Mucosa of descending colon (tissue), 3 donors: ENCODE measurements around the gene PRSS23. TPM values are rescaled to one million over a fixed set of nuclear protein-coding genes. Genes with fewer than 3 reads are reported as not detected.
"Not testable (repeated sequence)": the region's sequence is repeated elsewhere in the genome, so short reads cannot be mapped to it uniquely, and the experiment has no call there.

Experiments
- ATAC-seq: fragments of 200-7000 bp; cut with Tn5 transposase; one replicate; pipeline ENCODE4 v1.9.1; 2020; ENCODE audit warnings: mild to moderate bottlenecking, moderate library complexity
- DNase-seq, 3 donors: peaks; one replicate each; pipeline ENCODE4 v3.0.0-alpha.2; 2020
- H3K36me3 ChIP-seq: fragments of 200-600 bp; one replicate; pipeline ENCODE4 v1.8.0; 2021; ENCODE audit warnings: low read depth, mild to moderate bottlenecking
- H3K4me1 ChIP-seq: fragments of 200-600 bp; one replicate; pipeline ENCODE4 v1.8.0; 2021; ENCODE audit warnings: low read depth, mild to moderate bottlenecking
- H3K4me3 ChIP-seq: fragments of 200-600 bp; one replicate; pipeline ENCODE4 v1.8.0; 2021; ENCODE audit warnings: mild to moderate bottlenecking
- H3K9me3 ChIP-seq: fragments of 200-600 bp; one replicate; pipeline ENCODE4 v1.8.0; 2021; ENCODE audit warnings: mild to moderate bottlenecking
- CTCF ChIP-seq: fragments of 200-600 bp; IDR thresholded peaks from one replicate; pipeline ENCODE4 v1.8.0; 2022; ENCODE audit warnings: antibody characterized with exemption, mild to moderate bottlenecking
- intact Hi-C, 2 donors: fragments of 100-400 bp; cut with DNase I in 1 of 2; cut with micrococcal nuclease in 1 of 2; formaldehyde crosslinking; loops; one replicate each; pipeline versions ENCODE4 v1.11.0 to v1.11.1; 2022; cut with DNase I, micrococcal nuclease
- total RNA-seq, 3 donors: library from RNA; stranded (reverse); fragmentation: NEBNext Ultra II Directional in 2 of 3; extraction: Animal tissue kit (Norgen Biotek cat#: 25700) in 2 of 3; gene quantifications; one replicate each; pipeline versions ENCODE4 v1.2.1 to v1.2.4, GENCODE V29; 2021 to 2023
- donor health status: DM: no; HTN: no; CAD: no; lungs with moderate emphysema.
- donor health status: DM: no; HTN: no; CAD: no.
- donor health status: DM: no; HTN: yes; CAD: no.

Gene PRSS23
- total RNA-seq, 3 donors from 2014 or later = 75.0 to 128 (median 122) TPM

- DNase-seq = no peak
- Histone ChIP-seq H3K9me3 (no peaks in the 10 kb centered on the region), H3K4me1 (no peaks in the 10 kb centered on the region), H3K4me3 (no peak overlapping the region), H3K36me3 (no peaks in the 10 kb centered on the region)
- intact Hi-C loops = no loop called here
- ATAC-seq = no peak
- TF ChIP-seq CTCF = no peak
These were observed 38.4 kb upstream of the PRSS23 start for GRCh38 chr11:86761978-86762377.

DNA sequence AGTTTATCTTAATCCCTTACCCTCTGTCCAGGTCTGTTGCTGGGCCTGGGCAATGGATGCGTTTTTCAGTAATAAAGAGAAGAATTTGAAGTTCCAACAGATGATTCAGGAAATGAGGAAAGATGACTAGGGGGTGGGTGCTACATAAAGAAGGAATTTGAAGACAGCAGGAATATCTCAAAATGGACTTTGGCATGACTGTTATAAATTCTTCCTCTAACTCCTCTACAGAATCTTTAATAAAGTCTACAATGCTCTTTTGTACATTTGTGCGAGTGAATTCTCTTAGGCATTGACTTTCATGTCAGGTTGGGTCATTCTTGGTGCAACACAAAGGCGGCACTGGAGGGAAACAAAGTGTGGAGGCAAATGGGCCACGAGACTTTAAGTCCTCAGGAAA lies 35.1 kb upstream of the PRSS23 start:
- no peaks in the 10 kb centered on the region for H3K9me3 ChIP-seq
- H3K4me1 ChIP-seq = no peaks in the 10 kb centered on the region
- no peak for ATAC-seq
- no peak for TF ChIP-seq CTCF
- intact Hi-C loops = no loop called here
- no peak overlapping the region for H3K4me3 ChIP-seq
- DNase-seq = no peak
- no peaks in the 10 kb centered on the region for H3K36me3 ChIP-seq

DNA sequence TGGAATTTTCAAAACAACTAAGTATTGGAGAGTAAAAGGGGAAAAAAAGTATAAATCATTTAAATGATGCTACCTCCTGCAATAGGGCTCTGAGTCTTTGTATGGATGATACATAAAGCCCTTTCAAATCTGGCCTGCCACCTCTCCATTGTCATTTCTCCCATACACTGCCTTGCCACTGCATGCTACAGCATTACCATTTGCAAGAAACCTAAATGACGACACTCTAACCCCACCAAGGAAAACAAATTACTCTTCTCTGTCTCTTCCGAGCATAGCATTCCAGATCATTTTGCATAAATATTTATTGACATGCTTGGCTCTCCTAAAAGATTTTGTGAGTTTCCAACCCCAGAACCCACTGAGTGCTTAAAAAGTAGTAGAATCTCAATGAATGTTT lies 34.5 kb upstream of the PRSS23 start:
- no peak for TF ChIP-seq CTCF
- DNase-seq = no peak
- intact Hi-C loops = no loop called here
- Histone ChIP-seq H3K9me3 (no peaks in the 10 kb centered on the region), H3K36me3 (no peaks in the 10 kb centered on the region), H3K4me3 (no peak overlapping the region), H3K4me1 (no peaks in the 10 kb centered on the region)
- ATAC-seq = no peak

GRCh38 chr11:86769219-86769618 lies 31.1 kb upstream of the PRSS23 start:
- TF ChIP-seq CTCF = no peak
- Histone ChIP-seq H3K4me1 (no peaks in the 10 kb centered on the region), H3K9me3 (no peaks in the 10 kb centered on the region), H3K4me3 (no peak overlapping the region), H3K36me3 (no peaks in the 10 kb centered on the region)
- no peak for ATAC-seq
- intact Hi-C loops = no loop called here
- DNase-seq = no peak

DNA sequence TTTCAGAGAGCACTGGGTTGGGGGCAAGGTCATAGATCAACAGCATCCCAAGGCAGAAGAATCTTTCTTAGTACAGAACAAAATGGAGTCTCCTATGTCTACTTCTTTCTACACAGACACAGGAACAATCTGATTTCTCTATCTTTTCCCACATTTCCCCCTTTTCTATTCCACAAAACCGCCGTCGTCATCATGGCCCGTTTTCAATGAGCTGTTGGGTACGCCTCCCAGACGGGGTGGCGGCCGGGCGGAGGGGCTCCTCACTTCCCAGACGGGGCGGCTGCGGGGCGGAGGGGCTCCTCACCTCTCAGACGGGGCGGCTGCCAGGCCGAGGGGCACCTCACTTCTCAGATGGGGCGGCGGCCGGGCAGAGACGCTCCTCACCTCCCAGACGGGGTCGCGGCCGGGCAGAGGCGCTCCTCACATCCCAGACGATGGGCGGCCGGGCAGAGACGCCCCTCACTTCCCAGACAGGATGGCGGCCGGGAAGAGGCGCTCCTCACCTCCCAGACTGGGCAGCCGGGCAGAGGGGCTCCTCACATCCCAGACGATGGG lies 29.8 kb upstream of the PRSS23 start:
- ATAC-seq, intact Hi-C loops, DNase-seq, H3K4me1 ChIP-seq, H3K4me3 ChIP-seq, H3K36me3 ChIP-seq, H3K9me3 ChIP-seq: not testable (repeated sequence)

- ATAC-seq (peak; percentile 31), DNase-seq (no peak)
- Histone ChIP-seq H3K4me1 (no peaks in the 10 kb centered on the region), H3K36me3 (no peaks in the 10 kb centered on the region), H3K9me3 (no peaks in the 10 kb centered on the region), H3K4me3 (no peak overlapping the region)
- intact Hi-C loops = no loop called here
- no peak for TF ChIP-seq CTCF
These were observed 27.3 kb upstream of the PRSS23 start for GRCh38 chr11:86772999-86773398.
